GM18909 (cell line): ENCODE data around the gene ELOVL5.

Experiments used
- ATAC-seq: cut with Tn5 transposase; IDR thresholded peaks from one replicate; pipeline ENCODE4 v1.9.1; 2021; ENCODE audit warnings: mild to moderate bottlenecking; ENCODE audit not compliant: unreplicated experiment, poor library complexity

The ELOVL5 gene

GRCh38 chr6:53284901-53285300, 63.8 kb downstream of the ELOVL5 start:
- ATAC-seq, result peak; percentile 80

DNA sequence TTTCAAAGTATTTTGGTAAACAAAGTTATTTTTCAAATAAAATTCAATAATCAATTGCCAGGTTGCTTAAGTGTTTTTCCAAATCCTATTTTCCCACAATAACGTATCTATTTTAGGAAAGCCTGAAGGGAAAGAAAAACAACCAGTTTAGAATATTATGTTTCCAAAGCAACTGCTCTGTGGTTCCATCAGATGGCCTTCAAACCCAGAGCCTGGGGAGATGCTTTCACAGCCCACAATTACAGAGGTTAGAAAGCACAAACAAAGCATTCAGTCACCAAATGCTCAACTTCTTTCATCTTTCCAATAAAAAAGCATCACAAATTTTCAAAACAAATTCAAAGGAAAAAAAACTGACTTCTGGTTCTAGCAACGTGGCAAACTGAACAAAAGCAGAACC, 66.0 kb downstream of the ELOVL5 start:
- ATAC-seq, result no peak

GRCh38 chr6:53282234-53282633, 66.5 kb downstream of the ELOVL5 start:
- ATAC-seq, result no peak

DNA sequence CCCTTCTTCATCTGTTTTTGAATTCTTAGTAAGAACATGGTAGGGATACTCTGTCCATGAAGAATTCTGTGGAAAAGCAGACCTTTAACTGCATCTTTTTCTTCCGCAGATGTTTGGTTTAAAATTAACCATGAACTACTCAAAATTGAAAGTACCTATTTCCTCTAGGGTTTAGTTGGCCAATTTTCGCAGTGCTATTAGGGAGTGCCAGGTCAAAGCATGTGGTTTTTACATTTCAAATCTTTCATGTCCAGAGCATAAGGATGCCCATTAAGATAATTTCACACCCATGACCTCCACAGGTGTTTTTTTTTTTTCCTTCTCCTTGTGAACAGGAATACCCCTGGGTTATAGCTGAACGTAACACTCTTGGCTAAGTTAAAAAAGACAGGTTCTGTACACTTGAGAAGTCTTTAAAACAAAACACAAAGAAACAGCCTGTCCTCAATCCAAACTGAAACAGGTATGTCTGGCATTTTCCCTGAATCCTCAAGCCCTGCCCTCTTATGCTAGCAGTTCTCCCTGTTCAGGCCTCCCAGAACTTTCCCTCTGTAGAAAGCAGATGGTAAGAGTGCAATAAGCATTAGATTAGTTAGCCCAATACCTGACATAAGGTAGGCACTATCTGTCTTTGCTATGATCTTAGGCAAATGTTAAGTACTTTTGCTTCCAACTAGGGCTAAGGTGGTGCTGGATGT, 67.1 kb downstream of the ELOVL5 start:
- ATAC-seq, result peak; percentile 55

- ATAC-seq, result no peak
These were observed 68.5 kb downstream of the ELOVL5 start for GRCh38 chr6:53280207-53280606.

- no peak for ATAC-seq
These were observed 69.5 kb downstream of the ELOVL5 start for GRCh38 chr6:53279293-53279692.

DNA sequence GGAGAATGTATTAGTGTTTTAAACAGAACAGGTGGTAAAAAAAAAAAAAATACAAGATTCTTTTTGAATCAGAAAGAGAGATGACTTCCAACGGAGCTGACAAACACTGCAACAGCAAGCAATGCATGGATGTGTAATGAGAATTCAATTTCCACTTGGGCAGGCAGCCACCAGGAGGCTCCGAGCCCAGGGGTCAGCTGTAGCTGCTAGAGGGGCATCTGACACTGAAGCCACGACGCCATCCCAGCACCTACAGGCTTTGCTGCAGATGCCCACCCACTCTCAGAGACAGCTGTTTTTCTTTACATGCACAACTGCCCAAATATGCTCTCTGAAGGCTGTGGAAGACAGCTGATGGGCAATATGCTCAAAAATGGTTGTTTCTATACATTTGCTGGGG, 75.4 kb downstream of the ELOVL5 start:
- no peak for ATAC-seq

DNA sequence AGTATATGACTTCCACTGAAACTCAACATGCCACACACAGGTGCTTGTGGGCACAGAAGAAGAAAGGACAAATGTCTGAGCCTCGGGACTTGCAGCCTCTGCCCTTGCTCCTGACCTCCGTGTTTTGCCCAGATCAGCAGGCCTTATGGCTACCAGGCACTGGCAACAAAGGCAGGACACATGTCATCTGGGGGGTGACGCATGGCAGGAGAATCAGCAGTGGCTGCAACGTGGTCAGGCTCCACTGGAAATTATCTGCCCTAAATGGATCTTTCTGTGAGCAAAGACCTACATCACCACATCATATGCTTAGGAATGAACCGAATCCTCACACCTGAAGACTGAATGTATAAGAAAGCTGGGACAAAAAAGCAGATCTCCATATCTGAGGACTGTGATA, 78.9 kb downstream of the ELOVL5 start:
- no peak for ATAC-seq

DNA sequence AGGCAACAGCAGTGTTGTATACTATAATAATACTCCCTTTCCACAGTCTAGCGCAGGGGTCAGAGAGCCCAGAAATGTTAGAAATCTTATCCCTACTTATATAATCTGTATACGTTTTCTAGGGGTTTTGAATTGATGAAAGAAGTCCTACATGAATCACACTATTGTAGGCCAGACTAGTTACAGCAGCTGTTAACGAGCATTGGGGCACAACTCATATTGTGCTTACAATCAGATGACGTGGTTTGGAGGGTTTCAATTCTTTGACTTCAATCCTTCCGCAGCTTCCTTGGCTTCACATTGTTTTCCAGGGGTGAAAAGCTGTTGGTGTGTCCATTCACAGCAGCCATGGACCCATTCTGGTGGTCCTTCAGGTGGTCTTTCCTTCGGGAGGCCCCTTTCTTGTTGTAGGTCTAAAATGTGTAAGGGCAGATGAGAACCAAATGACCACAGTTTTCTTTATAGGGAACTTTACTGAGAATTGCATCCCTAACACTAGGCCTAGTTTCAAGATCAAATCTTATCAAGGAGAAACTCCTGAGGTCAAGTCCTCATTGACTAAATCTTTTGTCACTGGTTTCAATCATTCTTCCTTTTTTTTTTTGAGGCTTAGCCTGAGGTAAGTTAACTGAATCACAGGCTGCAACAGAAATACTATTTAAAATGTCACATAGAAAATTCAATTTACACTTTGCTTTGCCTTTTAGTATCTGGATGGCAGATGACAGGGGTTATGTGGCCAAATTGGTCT, 79.7 kb downstream of the ELOVL5 start:
- no peak for ATAC-seq

DNA sequence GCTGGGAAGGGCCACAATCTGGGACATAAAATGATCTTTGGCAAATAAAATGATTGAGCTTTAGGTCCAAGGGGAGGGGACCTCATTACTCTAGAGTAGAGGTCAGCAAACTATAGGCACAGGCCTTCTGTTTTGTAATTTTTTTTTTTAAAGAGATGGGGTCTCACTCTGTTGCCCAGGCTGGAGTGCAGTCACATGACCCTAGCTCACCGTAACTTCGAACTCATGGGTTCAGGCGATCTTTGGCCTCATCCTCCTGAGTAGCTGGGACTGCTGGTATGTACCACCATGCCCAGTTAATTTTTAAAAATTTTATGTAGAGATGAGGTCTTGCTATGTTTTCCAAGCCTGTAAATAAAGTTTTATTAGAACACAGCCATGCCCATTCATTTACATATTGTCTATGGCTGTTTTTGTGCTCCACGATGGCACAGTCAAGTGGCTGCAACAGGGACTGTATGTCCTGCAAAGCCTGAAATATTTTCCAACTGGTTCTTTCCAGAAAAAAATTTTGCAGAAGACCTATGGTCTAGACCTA, 82.1 kb downstream of the ELOVL5 start:
- no peak for ATAC-seq

GRCh38 chr6:53264915-53265607, 83.7 kb downstream of the ELOVL5 start:
- no peak for ATAC-seq

- no peak for ATAC-seq
These were observed 84.4 kb downstream of the ELOVL5 start for GRCh38 chr6:53264337-53264736.

- no peak for ATAC-seq
These were observed 84.8 kb downstream of the ELOVL5 start for GRCh38 chr6:53263917-53264316.

DNA sequence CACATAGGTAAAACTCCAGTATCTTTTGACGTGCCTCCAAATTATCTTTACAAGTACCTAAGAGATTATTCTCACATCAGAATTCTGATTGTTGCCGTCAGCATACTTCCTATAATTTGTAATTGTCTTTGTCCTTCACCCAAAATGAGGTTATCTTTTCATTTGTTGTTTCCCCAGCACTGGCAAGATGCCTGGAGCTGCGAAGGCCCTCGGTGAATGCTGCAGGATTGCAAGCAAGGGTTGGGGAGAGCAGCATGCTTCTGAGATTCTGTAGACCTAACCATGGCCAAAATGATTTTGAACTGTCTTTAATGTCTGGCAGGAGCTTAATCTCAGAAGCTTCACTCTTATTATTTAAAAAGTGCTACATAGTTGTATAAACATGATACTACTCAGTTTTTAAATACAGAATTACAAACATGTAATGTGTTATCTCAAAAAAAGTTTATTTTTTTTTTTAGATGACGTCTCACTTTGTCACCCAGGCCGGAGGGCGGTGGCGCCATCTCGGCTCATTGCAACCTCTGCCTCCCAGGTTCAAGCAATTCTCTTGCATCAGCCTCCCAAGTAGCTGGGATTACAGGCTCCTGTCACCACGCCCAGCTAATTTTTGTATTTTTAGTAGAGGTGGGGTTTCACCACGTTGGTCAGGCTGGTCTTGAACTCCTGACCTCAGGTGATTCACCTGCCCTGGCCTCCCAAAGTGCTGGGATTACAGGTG, 88.7 kb downstream of the ELOVL5 start:
- no peak for ATAC-seq

GRCh38 chr6:53258774-53259155, 90.0 kb downstream of the ELOVL5 start:
- ATAC-seq, result no peak

- no peak for ATAC-seq
These were observed 90.5 kb downstream of the ELOVL5 start for GRCh38 chr6:53258076-53258773.

- ATAC-seq, result no peak
These were observed 91.2 kb downstream of the ELOVL5 start for GRCh38 chr6:53257533-53257932.

DNA sequence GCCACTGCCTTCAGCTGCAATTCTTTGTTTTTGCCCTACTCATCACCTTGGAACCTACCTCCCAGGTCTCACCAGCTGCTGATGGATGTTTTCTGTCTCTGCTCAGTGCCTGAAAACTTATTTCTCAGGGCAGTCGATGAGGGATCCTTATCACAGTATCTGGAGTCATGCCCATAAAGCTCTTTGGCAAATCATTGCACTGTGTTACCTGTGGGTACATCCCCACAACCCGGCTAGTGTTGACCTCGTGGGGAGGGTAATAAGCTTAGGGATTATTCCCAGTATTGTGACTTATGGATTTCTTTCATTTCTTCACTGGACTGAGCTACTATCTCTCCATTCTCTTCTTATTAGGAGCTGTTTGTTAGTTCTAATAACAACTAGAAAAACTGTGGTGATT, 91.7 kb downstream of the ELOVL5 start:
- ATAC-seq, result no peak

DNA sequence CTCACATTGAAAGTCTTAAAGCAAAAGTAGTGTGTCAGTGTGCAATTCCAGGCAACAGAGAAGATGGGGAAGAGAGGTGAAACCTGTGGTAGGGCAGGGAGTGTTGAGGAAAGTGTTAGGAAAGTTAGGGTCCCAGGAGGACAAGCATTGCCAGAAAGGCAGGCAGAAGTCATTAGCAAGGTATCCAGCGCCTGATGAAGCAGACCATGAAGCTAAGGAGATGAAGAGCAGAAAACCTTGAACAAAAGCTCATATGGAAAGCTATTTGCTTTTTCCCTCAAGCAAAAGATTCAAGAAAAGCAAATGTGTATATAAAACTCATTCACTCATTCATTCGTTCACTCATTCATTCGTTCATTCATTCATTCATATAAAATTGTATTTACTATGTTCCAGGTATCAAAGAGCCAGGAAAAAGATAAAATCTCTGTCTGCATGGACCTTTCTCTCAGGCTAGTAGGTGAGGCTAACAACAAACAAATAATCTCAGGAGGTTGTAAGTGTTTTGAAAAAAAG, 96.5 kb downstream of the ELOVL5 start:
- no peak for ATAC-seq
